Measurements from ENCODE around the gene GNG7. TPM values are rescaled to one million over a fixed set of nuclear protein-coding genes. Genes with fewer than 3 reads are reported as not detected.
"Not testable (repeated sequence)": the region's sequence is repeated elsewhere in the genome, so short reads cannot be mapped to it uniquely, and the experiment has no call there.

Gene GNG7
- total RNA-seq, 1 experiment from 2014 or later = 9.6 TPM

GRCh38 chr19:2474232-2475017 is 228.1 kb downstream of the GNG7 start (continued):
- TF ChIP-seq PRDM15 (CRISPR knock-in tag; IDR thresholded peaks at IDR 0.05) (no peak; the same call in 1 of the 2 replicates), ZBTB43 (CRISPR knock-in tag; IDR thresholded peaks at IDR 0.05) (peak; percentile 40; the same call in 1 of the 2 replicates), ZSCAN18 (CRISPR knock-in tag; IDR thresholded peaks at IDR 0.05) (no peak), CTCF (IDR thresholded peaks at IDR 0.05) (peak; percentile 95), ZNF232 (CRISPR knock-in tag; IDR thresholded peaks at IDR 0.05) (no peak), ZNF423 (CRISPR knock-in tag; IDR thresholded peaks at IDR 0.05) (peak; percentile 25; the same call in 1 of the 2 replicates), GTF2I (CRISPR knock-in tag; conservative IDR thresholded peaks at IDR 0.05) (no peak), ZNF416 (CRISPR knock-in tag; IDR thresholded peaks at IDR 0.05) (no peak), ARID4B (CRISPR knock-in tag; IDR thresholded peaks at IDR 0.05; ENCODE audit: borderline replicate concordance) (peak; percentile 28; the same call in 1 of the 2 replicates), ZNF263 (CRISPR knock-in tag; IDR thresholded peaks at IDR 0.05; ENCODE audit: low read depth) (no peak), CREB1 (CRISPR knock-in tag; IDR thresholded peaks at IDR 0.05) (no peak), FOXP1 (CRISPR knock-in tag; IDR thresholded peaks at IDR 0.05; ENCODE audit: borderline replicate concordance) (peak; percentile 78; the same call in 1 of the 2 replicates), MYBL2 (CRISPR knock-in tag; IDR thresholded peaks at IDR 0.05) (no peak)

- not testable (repeated sequence) for H3K27me3 Mint-ChIP-seq (ENCODE audit: low read depth); H3K4me3 Mint-ChIP-seq; H3K4me1 Mint-ChIP-seq; H3K36me3 Mint-ChIP-seq; H3K27ac Mint-ChIP-seq; H3K9me3 Mint-ChIP-seq; ATAC-seq; DNase-seq (ENCODE audit: low spot score)
- ChIA-PET CTCF (interaction anchor here (1.0 to 10.5 kb wide), 6 partner anchors 79 to 208 kb away, joined by 3 to 82 read pairs (median 7); no protein-coding TSS in a partner anchor), POLR2A (interaction anchor here (1.3 kb wide), 1 partner anchor 108 kb away, joined by 4 read pairs; no protein-coding TSS in a partner anchor)
Measured at GRCh38 chr19:2469915-2470200, 232.6 kb downstream of the GNG7 start.

Data from WTC11 (cell line).